Inferior parietal cortex (tissue), 1 donor: Measurements from ENCODE around the gene HERC4.
A peak's percentile ranks its signal among the peaks of the same experiment; 100 is the strongest.

Experiments
- DNase-seq: peaks from one replicate; pipeline ENCODE4 v3.0.0-alpha.2; 2016; ENCODE audit errors: extremely low spot score

Gene HERC4

DNA sequence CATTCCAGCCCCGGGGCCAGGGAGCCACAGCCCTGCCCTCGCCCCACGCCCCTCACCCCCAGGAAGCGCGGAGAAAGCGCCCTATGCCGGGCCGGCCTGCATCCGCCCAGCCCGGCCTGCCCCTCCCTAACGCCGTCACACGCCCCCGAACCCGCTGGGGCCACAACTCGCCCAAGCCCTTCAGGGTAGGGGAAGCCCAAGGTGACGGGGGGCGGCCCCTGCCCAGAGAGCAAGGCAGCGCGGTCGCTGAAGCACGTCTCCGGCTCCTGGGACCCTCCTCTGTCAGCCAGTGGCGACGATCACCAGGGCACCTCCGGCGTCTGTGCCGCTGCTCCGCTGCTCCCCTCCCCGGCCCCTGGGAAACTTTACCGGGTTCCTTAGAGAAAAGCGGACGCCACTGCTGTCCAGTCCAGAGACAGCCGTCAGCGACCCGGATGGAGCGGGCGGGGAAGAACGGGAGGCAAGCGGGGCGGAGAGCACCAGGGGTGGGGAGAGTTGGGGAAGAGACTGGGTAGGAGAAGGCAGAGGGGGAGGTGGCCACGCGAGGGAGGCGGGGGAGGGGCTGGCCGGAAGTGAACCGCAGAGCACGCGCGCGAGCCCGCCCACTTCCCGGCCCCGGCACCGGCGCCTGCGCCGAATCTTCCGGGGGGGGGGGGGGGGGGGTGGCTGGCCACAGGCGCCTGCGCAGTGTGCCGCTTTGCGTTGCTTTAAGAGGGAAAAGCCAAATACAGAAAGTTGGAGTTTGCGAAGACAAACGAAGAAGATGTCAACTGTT lies at the start of gene HERC4:
Gene HERC4, minus strand, starts transcription at position 509 of the 775 bp plus-strand sequence. CDS start 2,175 bp downstream, outside the sequence.
- peak; percentile 84 for DNase-seq

GRCh38 chr10:68124718-68125117 lies 49.6 kb upstream of the HERC4 start:
- DNase-seq = no peak

DNA sequence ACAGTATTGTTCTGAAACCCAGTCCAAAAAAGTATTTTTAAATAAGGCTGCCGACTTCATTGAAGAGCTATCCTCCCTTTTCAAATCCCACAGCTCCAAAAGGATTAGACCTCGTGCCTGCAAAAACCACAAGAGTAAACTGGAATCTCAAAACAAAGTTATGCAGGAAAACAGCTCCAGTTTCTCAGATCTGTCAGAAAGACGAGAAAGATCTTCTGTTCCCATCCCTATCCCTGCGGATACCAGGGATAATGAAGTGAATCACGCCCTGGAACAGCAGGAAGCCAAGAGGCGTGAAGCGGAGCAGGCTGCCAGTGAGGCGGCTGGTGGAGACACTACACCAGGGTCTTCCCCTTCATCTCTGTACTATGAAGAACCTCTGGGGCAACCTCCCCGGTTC lies 46.8 kb upstream of the HERC4 start:
- no peak for DNase-seq

GRCh38 chr10:68121020-68121743 lies 46.1 kb upstream of the HERC4 start:
- DNase-seq = no peak

- no peak for DNase-seq
Measured at GRCh38 chr10:68118657-68119056, 43.6 kb upstream of the HERC4 start.

DNA sequence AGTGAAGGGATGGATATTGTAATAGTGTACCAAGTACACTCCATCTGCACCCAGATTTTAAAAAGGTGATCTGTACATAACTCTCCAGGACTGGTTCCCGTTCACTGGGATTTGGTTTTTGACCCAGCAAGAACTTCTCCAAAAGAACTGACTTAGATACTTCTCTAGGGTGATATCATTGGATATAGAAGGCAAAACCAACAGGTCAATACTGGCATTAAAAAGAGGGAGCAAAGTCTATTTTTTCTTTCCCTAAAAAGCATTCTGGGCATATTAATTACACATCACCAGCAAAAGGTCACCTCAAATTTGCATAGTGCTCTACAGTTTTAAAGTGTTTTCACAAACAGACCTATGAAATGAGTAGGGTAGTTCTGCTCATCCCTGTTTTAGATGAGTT lies 37.8 kb upstream of the HERC4 start:
- no peak for DNase-seq

DNA sequence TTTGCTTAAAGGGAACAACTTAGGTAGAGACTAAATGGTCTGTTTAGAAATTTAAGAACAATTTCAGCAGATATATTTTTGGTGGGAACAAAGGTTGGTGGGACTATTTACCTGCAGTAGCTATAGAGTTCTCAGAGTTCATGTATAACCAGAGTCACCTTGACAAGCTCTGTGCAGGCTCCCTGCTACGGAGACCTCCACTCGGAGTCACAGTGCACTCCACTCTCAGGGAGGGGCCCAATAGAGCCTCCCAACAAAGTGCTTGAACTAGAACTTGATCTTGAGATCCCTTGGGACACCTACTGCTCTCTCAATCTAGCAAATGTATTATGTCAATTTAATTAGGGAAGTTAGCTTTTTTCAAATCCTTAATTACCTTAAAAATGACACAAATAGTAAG lies 36.5 kb upstream of the HERC4 start:
- no peak for DNase-seq

GRCh38 chr10:68110027-68110426 lies 34.9 kb upstream of the HERC4 start:
- no peak for DNase-seq

- DNase-seq = no peak
Measured at GRCh38 chr10:68109331-68109730, 34.2 kb upstream of the HERC4 start, which contains the start of gene MYPN. MYPN (plus strand) TSS chr10:68109488; CDS start chr10:68121439, 11,951 bp downstream.

- no peak for DNase-seq
Measured at GRCh38 chr10:68108653-68109052, 33.6 kb upstream of the HERC4 start.

GRCh38 chr10:68108051-68108450 lies 33.0 kb upstream of the HERC4 start:
- DNase-seq = no peak

GRCh38 chr10:68107651-68108050 lies 32.6 kb upstream of the HERC4 start:
- no peak for DNase-seq

DNA sequence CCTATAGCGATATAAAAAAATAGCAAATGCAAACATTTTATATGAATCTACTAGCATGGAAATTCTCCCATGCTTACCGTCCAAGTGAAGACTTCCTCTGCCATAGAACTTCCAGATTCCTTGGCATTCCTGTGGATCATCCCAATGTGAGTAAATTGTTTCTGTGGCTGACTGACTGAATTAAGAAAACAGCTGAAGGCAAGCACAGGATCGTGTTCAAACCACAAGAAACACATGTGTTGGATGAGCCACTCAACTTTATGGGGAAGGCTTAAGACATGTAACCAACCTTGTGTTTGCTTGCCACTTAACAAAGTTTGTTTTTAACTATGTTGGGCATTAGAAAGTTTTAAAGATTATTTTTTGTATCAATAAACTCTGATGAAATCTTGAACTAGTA lies 31.6 kb upstream of the HERC4 start:
- DNase-seq = no peak

- no peak for DNase-seq
Measured at GRCh38 chr10:68105820-68106219, 30.7 kb upstream of the HERC4 start.

GRCh38 chr10:68103901-68104300 lies 28.8 kb upstream of the HERC4 start:
- DNase-seq = no peak

DNA sequence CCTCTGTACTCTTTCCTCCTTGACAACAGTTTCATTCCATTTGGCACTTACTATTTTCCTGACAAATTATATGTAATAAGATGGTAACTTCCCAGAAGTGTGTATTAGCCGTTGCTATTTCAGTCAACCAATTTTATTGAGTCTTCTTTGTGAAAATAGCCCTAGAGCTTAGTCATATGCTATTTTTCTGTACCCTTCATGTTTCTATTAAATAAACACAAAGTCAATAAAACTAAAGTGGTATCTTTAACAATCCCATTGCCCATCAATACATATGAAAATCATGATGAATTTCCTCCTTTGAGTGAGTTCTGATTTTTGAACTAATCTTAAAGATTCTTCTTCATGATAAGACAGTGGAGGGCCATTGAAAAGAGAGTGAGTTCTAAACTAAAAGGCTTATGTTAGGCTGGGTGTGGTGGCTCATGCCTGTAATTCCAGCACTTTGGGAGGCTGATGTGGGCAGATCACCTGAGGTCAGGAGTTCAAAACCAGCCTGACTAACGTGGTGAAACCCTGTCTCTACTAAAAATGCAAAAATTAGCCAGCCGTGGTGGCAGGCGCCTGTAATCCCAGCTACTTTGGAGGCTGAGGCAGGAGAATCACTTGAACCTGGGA lies 28.3 kb upstream of the HERC4 start:
- no peak for DNase-seq

DNA sequence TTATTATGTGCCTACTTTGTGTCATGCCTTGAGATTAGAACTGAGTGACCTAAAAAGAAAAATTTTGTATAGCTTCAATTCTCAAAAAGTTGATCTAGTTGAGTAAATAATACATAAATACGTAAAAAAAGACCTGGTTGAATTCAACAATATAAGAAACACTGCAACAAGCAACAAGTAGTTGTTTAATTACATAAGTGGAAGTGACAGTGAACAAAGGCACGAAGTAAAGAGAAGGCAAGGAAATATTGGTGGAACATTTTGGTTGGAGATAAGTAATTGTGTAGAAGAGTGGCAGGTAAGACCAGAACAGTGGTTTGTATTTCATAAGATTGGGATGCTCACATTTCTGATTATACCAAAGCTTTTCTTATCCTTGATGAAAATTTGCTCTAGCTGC lies 26.0 kb upstream of the HERC4 start:
- no peak for DNase-seq

DNA sequence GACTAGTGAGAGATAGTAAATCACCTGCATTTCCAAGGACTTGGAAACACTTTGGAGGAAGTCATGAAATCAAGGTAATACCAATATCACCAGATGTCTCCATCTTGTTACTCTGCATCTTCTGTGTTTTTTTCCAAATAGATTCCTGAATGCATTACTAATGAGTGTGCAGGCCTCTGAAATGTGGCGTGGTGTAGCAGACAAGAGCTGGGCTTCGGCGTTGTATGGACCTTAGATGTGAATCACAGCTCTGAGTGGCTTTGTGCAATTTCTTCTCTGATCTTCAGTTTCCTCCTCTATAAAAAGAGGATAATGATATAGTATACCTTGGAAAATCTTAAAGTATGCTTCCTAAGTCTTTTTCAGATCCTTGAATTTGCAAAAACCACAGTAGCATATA lies 24.7 kb upstream of the HERC4 start:
- DNase-seq = no peak

GRCh38 chr10:68096913-68097516 lies 21.9 kb upstream of the HERC4 start:
- DNase-seq = no peak

- DNase-seq = no peak
Measured at GRCh38 chr10:68095153-68095552, 20.1 kb upstream of the HERC4 start.

DNA sequence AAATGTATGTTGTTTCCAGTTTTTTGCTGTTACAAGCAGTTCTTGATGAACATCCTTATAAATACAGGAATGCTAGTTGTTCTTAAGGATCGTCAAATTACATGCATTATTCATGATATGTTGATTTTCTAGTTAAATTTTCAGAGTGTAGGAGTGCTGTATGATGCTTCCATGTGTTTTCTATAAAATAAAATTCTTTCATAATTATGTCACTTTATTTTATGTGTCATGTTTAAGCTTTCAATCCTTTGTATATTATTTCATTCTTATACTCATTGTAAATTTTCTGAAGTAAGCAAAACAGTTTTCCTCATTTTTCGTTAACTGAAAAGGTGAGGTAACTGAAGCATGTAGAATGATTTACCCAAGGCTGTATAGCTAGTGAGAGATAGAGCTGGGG lies 17.4 kb upstream of the HERC4 start:
- no peak for DNase-seq

DNA sequence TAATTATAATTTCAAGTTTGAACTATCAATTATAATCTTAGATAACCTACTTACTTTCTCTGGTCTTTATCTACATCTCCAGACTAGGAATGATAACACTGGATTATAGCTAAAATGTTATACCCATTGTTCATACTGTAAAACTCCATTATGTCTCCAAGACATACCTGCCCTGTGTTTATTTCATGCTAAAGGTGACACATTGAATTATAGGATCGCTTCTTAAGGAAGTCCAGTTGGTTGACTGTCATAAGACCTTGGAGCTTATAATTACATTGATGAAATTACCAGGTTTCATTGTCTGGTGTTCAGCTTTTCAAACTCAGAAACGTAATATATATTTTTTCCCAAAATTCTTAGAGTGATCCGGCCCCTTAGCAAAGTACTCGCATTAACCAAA lies 15.5 kb upstream of the HERC4 start:
- no peak for DNase-seq
